GM18873 (cell line): ENCODE measurements around the gene NHP2.
A peak's percentile ranks its signal among the peaks of the same experiment; 100 is the strongest.
"Not testable (repeated sequence)": the region's sequence is repeated elsewhere in the genome, so short reads cannot be mapped to it uniquely, and the experiment has no call there.

Source experiments
- ATAC-seq: cut with Tn5 transposase; IDR thresholded peaks from one replicate; pipeline ENCODE4 v1.9.1; 2021; ENCODE audit warnings: mild to moderate bottlenecking, moderate library complexity, moderate number of reproducible peaks; ENCODE audit not compliant: unreplicated experiment, low FRiP score

Gene NHP2

DNA sequence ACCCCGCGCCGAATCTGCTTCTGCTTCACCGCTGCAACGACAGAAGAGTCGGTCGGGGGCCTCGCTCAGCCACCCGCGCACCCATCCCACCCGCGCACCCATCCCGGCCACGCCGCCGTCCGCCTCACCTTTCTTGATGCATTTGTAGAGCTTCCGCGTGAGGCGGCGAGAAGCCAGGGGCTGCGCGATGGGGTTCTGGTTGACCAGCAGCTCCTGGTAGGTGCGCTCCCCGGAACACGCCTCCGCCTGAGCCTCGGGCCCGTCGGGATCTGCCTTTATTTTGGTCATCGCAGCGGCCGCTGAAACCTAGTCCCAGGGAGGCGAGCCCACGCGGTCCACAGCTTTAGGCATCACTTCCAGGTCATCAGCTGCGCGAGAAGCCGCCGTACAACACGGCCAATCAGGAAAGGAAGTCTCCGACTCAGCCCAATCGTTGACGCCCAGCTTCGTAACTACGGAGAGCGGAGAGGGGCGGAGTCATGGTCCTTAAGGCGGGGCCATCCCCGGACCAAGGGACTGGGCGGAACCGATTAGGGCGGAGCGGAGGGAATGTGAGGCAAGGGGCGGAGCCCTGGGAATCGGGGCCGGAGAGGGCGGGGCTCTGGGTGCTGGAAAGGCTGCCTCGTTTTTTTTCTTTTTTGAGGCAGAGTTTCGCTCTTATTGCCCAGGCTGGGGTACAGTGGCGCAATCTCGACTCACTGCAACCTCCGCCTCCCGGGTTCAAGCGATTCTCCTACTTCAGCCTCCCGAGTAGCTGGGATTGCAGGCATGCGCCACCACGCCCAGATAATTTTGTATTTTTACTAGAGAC lies at the start of gene NHP2:
TSS of gene NHP2 (minus strand) at position 356 of the 811 bp plus-strand sequence. CDS start at position 288, 68 bp downstream.
- peak; percentile 97 for ATAC-seq

GRCh38 chr5:178202541-178202940 lies 48.9 kb upstream of the NHP2 start:
- no peak for ATAC-seq

- no peak for ATAC-seq
Measured at GRCh38 chr5:178201927-178202235, 48.2 kb upstream of the NHP2 start.

GRCh38 chr5:178201221-178201926 lies 47.7 kb upstream of the NHP2 start:
- no peak for ATAC-seq

- ATAC-seq: no peak
Measured at GRCh38 chr5:178199581-178200434, 46.1 kb upstream of the NHP2 start.

- no peak for ATAC-seq
Measured at GRCh38 chr5:178198706-178199105, 45.0 kb upstream of the NHP2 start.

GRCh38 chr5:178198151-178198550 lies 44.5 kb upstream of the NHP2 start:
- ATAC-seq: not testable (repeated sequence)

GRCh38 chr5:178196986-178197385 lies 43.3 kb upstream of the NHP2 start:
- no peak for ATAC-seq

DNA sequence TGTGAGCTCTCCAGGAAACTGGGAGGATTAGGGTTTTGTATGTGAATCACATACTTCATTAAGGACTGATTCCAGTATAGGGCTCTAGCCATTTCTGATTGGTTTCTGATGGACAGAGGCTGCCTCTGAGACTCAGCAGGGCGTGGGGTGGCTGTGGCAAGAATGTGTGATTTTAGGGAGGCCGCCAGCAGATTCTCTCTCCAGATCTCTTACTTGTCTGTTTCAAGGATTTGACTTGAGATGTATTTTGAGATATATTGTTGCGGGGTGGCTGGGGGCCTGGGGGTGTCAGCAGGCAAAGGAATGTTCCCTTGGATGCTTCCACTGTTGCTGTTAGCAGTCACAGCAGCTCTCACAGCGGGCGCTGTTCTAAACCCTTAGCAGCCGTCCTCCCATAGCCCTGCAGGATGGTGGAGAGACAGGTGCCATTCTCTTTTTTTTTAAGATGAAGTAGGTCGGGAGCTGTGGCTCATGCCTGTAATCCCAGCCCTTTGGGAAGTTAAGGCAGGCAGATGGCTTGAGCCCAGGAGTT lies 42.7 kb upstream of the NHP2 start:
- ATAC-seq: no peak

DNA sequence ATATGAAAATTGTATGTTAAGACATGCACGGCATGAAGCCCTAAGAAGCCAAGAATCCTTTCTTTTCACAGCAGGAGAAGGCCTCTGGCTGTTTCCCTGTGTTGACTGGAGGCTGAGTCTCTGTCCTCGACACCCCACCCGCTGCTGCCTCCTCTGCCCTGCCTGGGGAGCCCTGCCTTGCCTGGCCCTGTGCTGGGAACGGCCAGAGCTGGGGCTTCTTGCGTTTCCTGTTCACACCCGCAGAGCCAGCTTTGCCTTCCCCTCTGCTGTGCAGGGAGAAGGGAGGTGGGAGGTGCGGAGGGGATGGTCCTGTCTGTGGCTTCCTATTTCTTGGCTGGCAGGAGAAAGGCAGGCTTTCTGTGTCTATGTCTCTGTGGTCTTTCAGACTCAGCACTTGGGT lies 40.3 kb upstream of the NHP2 start:
- ATAC-seq: no peak

- ATAC-seq: no peak
Measured at GRCh38 chr5:178193251-178193809, 39.6 kb upstream of the NHP2 start.

GRCh38 chr5:178192787-178193186 lies 39.1 kb upstream of the NHP2 start:
- no peak for ATAC-seq

- ATAC-seq: no peak
Measured at GRCh38 chr5:178192244-178192643, 38.6 kb upstream of the NHP2 start.

- ATAC-seq: no peak
Measured at GRCh38 chr5:178191661-178192060, 38.0 kb upstream of the NHP2 start.

- no peak for ATAC-seq
Measured at GRCh38 chr5:178189433-178189832, 35.7 kb upstream of the NHP2 start.

GRCh38 chr5:178187014-178187413 lies 33.3 kb upstream of the NHP2 start, which contains the start of gene GMCL2:
TSS of gene GMCL2 (minus strand) at chr5:178187371. CDS start at chr5:178187299, 72 bp downstream.
- ATAC-seq: no peak

DNA sequence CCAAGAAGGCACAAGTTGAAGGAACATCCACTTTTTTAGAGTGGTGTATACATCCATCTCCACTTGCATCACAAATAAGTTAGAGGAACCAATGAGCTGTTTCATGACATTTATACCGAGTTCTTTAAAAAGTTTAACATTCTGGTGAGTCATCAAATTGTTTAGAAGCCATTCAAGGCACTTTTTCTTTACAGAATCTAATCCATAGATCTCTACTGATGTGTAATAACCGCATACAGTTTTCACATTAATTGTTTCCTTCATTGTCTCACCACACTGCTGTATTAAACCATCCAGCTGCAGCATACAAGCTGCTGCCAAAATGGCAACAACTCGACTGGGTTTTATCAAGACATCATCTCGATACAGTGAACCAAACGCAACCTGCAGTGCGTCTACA lies 32.7 kb upstream of the NHP2 start:
- ATAC-seq: no peak

DNA sequence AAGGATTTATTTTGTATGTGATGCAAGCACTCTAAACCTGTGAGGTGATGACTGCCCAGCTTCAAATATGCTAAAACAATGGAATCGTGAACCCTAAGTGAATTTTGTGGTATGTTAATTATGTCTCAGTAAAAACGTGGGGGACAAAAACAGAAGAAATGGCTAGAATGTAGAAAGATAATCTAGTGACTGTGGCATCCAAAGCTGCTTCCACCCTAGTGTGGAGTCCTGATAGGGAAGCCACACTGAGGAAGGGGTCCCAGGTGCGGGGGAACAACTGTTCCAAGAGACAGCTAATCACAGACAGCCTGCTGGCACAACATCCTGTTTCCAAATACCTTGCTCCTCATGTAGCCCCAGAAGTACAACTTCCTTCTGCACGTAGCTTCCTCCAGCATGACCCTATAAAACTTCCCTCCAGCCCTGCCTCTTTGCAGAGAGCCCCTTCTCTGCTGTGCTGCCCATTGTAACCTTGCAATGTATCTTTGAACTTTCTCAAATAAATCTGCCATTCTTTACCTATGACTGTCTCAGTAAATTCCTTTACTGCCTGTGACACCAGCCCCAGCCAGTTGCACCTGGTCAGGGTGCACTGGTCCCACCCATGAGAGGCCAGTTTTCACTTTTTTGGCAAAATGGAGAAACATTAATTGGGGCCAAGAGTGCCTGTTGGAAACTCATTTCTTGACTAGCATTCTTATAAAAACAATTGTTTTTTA lies 28.6 kb upstream of the NHP2 start:
- no peak for ATAC-seq

- ATAC-seq: no peak
Measured at GRCh38 chr5:178180141-178180863, 26.6 kb upstream of the NHP2 start.
